Measurements from ENCODE around the gene SPDYE18.
"Not testable (repeated sequence)": the region's sequence is repeated elsewhere in the genome, so short reads cannot be mapped to it uniquely, and the experiment has no call there.

SPDYE18 gene

GRCh38 chr7:77005461-77006057, 56.8 kb downstream of the SPDYE18 start:
- not testable (repeated sequence) for DNase-seq (ENCODE audit: low spot score)

GRCh38 chr7:77004151-77004550, 58.2 kb downstream of the SPDYE18 start:
- not testable (repeated sequence) for DNase-seq (ENCODE audit: low spot score)

GRCh38 chr7:77003241-77003640, 59.1 kb downstream of the SPDYE18 start:
- not testable (repeated sequence) for DNase-seq (ENCODE audit: low spot score)

GRCh38 chr7:77002678-77003233, 59.6 kb downstream of the SPDYE18 start:
- DNase-seq (ENCODE audit: low spot score): not testable (repeated sequence)

- not testable (repeated sequence) for DNase-seq (ENCODE audit: low spot score)
Measured at GRCh38 chr7:77002104-77002503, 60.3 kb downstream of the SPDYE18 start.
